ENCODE results near the gene CCDC50. TPM values are rescaled to one million over a fixed set of nuclear protein-coding genes. Genes with fewer than 3 reads are reported as not detected.

CCDC50 gene
- total RNA-seq, 1 experiment from 2014 or later: 124 TPM

DNA sequence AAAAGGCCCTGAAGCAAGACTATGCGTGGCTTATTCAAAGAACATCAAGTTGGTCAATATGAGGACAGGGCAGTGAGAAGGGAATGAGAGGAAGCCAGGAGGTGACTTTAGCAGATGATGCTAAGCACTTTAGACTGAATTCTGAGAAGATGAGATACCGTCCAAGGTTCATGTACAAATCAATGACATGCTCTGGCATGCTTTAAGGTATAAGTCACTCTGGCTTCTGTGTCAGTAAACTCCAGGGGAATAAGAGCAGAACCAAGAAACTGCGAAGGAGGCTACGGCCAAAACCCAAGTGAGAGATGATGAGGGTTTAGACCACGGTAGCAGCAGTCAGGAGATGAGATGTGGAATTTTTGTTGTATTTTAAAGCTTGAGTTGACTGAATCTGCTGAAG is 8.9 kb upstream of the CCDC50 start:
- H3K4me3 Mint-ChIP-seq (ENCODE audit: low read depth, unreplicated experiment): no peak overlapping the region

DNA sequence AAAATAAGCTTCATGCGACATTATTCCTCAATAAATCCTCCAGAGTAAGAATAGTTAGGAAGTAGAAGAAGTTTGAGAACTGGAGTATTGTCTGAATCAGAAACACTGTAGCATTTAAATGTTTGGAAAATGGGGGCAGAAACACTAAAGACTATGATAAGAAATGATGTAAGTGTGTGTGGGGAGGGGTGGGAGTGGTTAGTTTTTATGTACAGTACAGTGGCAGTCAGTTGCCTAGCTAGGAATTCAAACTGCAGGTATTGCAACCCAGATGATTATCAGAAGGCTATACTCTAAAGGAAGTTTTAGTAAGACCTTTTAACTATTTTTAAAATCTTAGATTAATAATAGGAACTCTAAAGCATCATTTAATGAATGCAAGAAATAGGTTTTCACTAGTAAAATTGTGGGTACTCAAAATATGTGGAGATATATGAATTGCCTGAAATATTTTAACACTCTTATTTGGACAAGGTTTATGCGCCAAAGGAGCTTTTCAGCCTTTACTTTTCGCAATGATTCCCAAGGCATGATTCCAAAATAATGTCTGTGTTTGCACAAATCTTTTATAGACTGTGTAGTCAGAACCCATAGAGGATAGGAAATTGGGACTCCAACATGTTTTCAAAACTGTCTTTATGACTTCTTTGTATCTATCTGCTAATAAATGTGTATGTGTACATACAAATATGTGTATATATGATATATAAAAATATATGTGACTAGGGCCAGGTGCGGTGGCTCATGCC is 8.0 kb upstream of the CCDC50 start:
- no peak for DNase-seq
- no peaks in the 10 kb centered on the region for H3K36me3 Mint-ChIP-seq (ENCODE audit: insufficient read depth, unreplicated experiment)
- CTCF ChIA-PET: interaction anchor here (0.7 kb wide), 1 partner anchor 197 kb away, joined by 3 read pairs; no protein-coding TSS in a partner anchor
- intact Hi-C loops (cut with micrococcal nuclease; ENCODE audit: unreplicated experiment): no loop called here
- H3K27me3 Mint-ChIP-seq (ENCODE audit: unreplicated experiment): no peaks in the 10 kb centered on the region
- no peak overlapping the region for H3K27ac Mint-ChIP-seq (ENCODE audit: unreplicated experiment)
- H3K4me3 Mint-ChIP-seq (ENCODE audit: low read depth, unreplicated experiment): no peak overlapping the region
- H3K4me1 Mint-ChIP-seq (ENCODE audit: low read depth, unreplicated experiment): peaks cover 26% of the 10 kb centered on the region
- TF ChIP-seq, protein P1, sequence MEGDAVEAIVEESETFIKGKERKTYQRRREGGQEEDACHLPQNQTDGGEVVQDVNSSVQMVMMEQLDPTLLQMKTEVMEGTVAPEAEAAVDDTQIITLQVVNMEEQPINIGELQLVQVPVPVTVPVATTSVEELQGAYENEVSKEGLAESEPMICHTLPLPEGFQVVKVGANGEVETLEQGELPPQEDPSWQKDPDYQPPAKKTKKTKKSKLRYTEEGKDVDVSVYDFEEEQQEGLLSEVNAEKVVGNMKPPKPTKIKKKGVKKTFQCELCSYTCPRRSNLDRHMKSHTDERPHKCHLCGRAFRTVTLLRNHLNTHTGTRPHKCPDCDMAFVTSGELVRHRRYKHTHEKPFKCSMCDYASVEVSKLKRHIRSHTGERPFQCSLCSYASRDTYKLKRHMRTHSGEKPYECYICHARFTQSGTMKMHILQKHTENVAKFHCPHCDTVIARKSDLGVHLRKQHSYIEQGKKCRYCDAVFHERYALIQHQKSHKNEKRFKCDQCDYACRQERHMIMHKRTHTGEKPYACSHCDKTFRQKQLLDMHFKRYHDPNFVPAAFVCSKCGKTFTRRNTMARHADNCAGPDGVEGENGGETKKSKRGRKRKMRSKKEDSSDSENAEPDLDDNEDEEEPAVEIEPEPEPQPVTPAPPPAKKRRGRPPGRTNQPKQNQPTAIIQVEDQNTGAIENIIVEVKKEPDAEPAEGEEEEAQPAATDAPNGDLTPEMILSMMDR (IDR thresholded peaks at IDR 0.05; ENCODE audit: unreplicated experiment): no peak
- H3K9me3 Mint-ChIP-seq (ENCODE audit: low read depth, unreplicated experiment): peaks cover 8% of the 10 kb centered on the region
- BruUV-seq (replicated peaks): no TSS peak

More for the DNA sequence above, 8.9 kb upstream of the CCDC50 start:
- Mint-ChIP-seq H3K27me3 (ENCODE audit: unreplicated experiment) (no peaks in the 10 kb centered on the region), H3K9me3 (ENCODE audit: low read depth, unreplicated experiment) (peaks cover 8% of the 10 kb centered on the region), H3K36me3 (ENCODE audit: insufficient read depth, unreplicated experiment) (no peaks in the 10 kb centered on the region), H3K4me1 (ENCODE audit: low read depth, unreplicated experiment) (peaks cover 25% of the 10 kb centered on the region), H3K27ac (ENCODE audit: unreplicated experiment) (no peak overlapping the region)
- TF ChIP-seq, protein P1 (IDR thresholded peaks at IDR 0.05; ENCODE audit: unreplicated experiment): no peak
- DNase-seq: no peak
- no TSS peak for BruUV-seq (replicated peaks)
- intact Hi-C loops (cut with micrococcal nuclease; ENCODE audit: unreplicated experiment): no loop called here
- CTCF ChIA-PET: interaction anchor here (0.7 kb wide), 1 partner anchor 198 kb away, joined by 3 read pairs; no protein-coding TSS in a partner anchor

- CTCF ChIA-PET: no interaction called here
- intact Hi-C loops (cut with micrococcal nuclease; ENCODE audit: unreplicated experiment): no loop called here
- peaks cover 30% of the 10 kb centered on the region for H3K4me1 Mint-ChIP-seq (ENCODE audit: low read depth, unreplicated experiment)
- H3K27ac Mint-ChIP-seq (ENCODE audit: unreplicated experiment): no peak overlapping the region
- H3K36me3 Mint-ChIP-seq (ENCODE audit: insufficient read depth, unreplicated experiment): peaks cover 17% of the 10 kb centered on the region
- H3K4me3 Mint-ChIP-seq (ENCODE audit: low read depth, unreplicated experiment): no peak overlapping the region
- TF ChIP-seq, protein P1 (IDR thresholded peaks at IDR 0.05; ENCODE audit: unreplicated experiment): no peak
- H3K9me3 Mint-ChIP-seq (ENCODE audit: low read depth, unreplicated experiment): peaks cover 8% of the 10 kb centered on the region
- H3K27me3 Mint-ChIP-seq (ENCODE audit: unreplicated experiment): no peaks in the 10 kb centered on the region
- no peak for DNase-seq
- BruUV-seq (replicated peaks): no TSS peak
Measured at GRCh38 chr3:191324936-191325335, 4.3 kb upstream of the CCDC50 start.

- no peaks in the 10 kb centered on the region for H3K27me3 Mint-ChIP-seq (ENCODE audit: unreplicated experiment)
- intact Hi-C loops (cut with micrococcal nuclease; ENCODE audit: unreplicated experiment): no loop called here
- peaks cover 34% of the 10 kb centered on the region for H3K36me3 Mint-ChIP-seq (ENCODE audit: insufficient read depth, unreplicated experiment)
- TF ChIP-seq, protein P1 (IDR thresholded peaks at IDR 0.05; ENCODE audit: unreplicated experiment): no peak
- DNase-seq: no peak
- CTCF ChIA-PET: no interaction called here
- peaks cover 6% of the 10 kb centered on the region for H3K9me3 Mint-ChIP-seq (ENCODE audit: low read depth, unreplicated experiment)
- H3K4me1 Mint-ChIP-seq (ENCODE audit: low read depth, unreplicated experiment): peaks cover 42% of the 10 kb centered on the region
- no peak overlapping the region for H3K4me3 Mint-ChIP-seq (ENCODE audit: low read depth, unreplicated experiment)
- no peak overlapping the region for H3K27ac Mint-ChIP-seq (ENCODE audit: unreplicated experiment)
- no TSS peak for BruUV-seq (replicated peaks)
Measured at GRCh38 chr3:191327526-191327925, 1.7 kb upstream of the CCDC50 start.
